ENCODE results near the gene ACACA.
A peak's percentile ranks its signal among the peaks of the same experiment; 100 is the strongest.

Gene ACACA

DNA sequence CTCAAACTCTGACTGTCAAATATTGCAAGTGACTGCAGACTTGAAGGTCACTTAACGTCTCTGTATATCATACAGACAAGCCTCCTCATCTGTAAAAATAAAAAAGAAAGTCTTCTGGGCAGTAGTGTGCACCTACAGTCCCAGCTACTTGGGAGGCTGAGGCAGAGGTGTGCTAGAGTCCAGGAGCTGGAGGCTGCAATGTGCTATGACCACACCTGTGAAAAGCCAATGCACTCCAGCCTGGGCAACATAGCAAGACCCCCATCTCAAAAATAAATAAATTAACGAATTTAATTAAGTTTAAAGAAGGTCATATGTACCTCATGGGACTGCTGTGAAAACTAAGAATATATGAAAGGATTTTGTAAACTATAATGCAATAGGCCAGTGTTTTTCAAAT lies 65.8 kb downstream of the ACACA start:
- no peak for DNase-seq

DNA sequence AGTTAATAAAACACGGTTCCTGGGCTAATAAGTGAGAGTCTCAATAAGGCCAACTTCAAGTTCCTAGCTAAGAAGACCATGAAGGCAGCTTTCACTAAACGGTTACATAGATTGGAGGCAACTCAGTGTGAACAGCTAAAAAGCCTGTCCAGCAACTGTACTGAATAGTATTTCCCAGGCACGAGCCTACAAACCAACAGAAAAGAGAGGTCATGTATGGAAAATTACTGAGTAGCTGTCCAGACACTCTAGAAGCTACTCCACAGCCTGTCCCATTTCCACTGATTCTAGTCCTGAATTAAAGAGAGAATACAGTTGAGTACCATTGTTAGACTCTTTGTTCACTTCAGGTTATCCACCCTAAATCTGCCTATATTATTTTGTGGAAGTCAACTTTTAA lies 67.3 kb downstream of the ACACA start:
- no peak for DNase-seq

DNA sequence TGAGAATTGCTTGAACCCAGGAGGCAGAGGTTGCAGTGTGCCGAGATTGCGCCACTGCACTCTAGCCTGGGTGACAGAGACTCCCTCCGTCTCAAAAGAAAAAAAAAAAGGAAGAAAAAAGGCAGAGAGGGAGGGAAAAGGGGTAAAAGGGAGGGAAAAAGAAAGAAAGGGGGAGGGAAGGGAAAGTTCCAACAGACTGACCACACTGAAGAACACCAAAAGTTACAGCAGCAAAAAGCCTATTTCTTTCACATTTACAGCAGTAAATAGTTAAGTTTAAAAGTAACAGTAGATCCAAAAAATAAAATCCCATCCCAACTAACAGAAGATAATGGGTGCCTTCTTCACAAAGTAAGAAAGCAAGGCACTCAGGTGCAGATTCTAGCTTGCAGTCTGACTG lies 67.8 kb downstream of the ACACA start:
- no peak for DNase-seq

DNA sequence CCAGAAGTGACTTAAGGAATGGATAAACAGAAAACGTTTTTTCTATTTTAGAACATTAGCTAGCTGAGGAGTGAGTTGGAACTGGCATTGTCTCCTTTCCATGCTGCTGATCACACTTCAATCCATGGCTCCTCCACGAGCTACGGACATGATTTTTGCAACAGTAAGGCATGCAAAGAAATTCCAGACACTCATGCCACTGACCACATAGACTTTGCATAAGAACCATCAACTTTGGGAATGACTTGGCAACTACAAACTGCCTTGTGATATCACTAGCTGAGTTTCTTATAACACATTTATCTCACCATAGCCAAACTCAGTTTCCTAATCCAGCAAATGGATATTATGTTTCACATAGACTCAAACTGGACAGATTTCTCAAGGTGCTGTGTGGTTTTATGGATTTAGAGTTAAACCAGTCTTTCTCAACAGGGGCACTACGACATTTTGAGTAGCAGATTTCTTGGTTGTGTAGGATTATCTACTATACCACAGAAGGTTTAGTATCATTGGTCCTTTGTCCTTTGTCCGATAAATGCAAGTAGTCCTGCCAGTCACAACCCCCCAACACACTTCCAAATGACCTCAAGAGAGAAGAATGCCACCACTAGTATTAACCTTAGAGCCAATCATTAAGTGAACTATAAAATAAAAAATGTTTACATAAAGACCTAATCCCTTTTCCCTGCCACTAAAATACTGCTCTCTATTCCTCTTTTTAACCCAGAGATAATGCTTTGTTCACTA lies 79.1 kb downstream of the ACACA start:
- no peak for DNase-seq

DNA sequence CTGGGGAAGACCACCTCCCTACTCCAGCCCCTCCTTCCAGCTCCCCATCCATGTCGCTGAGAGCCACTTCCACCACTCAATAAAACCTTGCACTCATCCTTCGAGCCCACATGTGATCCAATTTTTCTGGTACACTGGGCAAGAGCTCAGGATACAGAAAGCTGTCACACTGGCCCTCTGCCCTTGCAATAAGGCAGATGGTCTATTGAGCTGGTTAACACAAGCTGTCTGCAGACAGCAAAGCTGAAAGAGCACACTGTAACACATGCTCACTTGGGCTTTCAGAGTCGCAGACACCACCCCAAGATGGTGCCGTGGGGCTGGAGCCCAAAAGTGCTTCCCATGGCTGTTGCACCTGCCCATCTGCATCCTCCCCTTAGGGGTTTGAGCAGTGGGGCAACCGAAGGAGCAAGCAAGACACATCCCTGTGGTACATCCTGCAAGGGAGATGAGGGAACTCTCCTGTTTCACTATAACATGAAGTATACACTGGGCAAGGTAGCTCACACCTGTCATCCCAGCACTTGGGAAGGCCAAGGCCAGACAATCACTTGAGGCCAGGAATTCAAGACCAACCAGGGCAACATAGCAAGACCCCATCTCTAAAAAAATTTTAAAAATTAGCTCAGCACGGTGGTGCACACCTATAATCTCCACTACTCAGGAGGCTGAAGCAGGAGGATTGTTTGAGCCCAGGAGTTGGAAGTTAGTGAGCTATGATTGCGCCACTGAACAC lies 83.6 kb downstream of the ACACA start:
- DNase-seq: no peak

DNA sequence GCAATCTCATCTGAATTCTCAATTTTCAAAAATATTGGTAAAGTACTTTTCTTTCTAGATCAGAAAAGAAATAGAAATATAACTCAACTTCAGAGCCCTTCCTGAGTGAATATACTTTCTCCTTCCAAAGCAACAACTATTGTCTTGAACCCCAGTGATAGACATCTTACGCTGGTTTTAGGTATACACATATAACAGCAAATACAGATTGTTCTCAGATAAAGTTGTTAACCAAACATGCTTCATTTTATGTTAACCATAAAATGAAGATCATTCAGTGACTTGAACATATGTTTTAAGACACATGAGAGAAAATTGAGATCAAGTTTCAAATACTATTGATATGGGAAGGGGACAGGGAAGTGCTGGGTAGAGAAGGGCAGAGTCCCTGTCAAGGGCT lies 84.5 kb downstream of the ACACA start:
- DNase-seq: no peak

DNA sequence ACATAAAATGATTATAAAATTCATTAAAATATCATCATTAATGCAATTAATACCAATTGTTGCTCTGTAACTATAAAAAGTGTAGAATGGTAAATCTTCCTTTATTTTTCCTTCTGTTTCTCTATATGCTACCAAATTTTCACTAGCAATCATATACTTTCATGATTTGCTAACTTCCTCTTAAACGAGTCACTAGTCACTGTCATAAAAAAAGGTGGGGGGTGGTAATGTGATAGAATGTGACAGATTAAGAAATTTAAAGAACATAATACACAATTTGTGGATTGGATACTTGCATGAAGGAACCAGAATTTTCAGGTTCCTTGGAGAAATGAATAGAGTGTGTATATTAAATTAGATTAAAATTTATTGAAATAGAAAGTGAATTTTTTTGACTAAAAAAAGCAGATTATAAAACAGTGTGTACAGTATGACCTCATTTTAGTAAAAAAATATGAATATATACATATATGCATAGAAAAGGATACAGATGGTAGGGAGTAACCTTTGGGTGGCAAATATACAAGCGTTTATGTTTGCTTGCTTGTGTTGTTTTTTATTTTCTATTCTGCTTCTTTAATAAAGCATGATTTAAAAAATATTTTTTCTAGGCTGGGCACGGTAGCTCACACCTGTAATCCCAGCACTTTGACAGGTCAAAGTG lies 87.6 kb downstream of the ACACA start:
- peak; percentile 71 for DNase-seq

DNA sequence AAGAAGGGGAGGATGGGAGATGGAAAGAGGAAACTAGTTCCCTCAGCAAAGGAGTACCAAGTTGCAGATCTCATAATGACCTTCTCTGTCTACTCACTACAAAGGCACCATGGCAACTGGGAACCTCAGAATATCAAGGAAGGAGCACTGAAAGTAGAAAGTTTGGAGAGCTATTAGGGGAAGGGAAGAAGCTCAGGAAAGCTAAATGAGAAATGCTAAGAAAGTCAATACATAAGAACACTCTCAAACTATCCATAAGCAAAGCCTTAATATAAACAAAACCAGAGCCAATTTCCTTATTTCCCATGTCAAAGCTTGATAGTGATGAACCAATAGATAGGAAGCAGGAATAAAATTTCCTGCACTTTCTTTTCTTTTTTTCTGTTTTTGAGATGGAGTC lies 88.8 kb downstream of the ACACA start:
- peak; percentile 17 for DNase-seq

DNA sequence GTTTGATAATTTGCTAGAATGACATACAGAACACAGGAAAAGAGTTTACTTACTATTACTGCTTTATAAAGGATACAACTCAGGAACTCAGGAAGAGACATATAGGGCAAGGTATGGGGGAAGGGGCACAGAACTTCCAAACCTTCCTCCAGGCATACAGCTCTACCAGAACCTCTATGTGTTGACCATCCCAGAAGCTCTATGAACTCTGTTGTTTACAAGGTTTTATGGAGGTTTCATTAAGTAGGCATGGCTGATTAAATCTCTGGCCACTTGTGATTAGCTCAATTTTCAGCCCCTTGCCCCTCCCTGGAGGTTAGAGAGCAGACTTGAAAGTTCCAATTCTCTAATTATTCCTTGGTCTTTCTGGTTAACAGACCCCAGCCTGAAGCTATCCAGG lies 91.0 kb downstream of the ACACA start:
- DNase-seq: no peak

DNA sequence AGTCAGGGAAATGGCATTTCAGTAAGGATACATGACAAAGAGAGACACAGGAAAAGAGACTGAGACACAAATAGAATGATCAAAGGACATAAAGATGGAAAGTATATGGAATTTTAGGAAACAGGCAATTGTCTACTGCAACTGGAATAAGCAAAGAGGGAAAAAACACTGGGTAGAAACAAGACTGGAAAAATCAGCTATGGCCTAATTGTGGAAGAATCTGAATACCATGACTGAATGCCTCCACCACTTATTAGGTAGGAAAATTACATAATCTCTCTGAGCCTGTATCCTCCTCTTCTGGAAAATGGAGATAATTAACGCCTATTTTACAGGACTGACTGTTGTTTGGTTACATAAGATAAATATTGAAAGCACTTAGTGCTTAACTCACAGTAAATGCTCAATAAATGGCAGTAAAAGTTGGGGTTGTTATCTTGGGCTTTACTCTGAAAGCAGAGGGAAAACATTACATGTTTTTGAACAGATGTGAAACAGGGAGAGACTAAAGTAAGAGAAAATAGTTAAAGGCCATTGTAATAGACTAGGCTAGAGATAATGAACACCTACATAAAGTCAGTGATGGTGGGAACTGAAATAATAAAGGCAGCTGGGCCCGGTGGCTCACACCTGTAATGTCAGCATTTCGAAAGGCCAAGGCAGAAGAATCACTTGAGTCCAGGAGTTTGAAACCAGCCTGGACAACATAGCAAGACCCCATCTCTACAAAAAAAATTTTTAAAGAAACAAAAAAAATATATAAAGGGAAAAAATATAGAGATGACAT lies 94.3 kb downstream of the ACACA start:
- DNase-seq: no peak

DNA sequence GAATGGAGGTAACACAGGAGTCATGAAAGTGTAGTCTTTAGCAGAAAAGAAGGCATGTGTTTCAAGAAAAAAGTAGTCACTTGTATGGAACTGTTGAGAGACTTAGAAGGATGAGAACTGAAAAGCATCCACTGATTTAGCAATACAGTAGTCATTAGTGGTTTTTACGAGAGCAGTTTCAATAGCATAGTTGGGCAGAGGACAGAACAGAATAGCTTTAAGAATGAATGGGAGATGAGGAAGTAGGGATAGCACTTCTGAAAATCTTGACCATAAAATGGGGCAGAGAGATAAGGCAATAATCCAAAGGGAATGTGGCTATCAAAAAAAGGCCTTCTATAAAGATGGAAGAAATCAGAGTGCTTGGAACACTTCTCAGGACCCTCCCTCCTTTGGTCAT lies 95.7 kb downstream of the ACACA start:
- DNase-seq: peak; percentile 3

DNA sequence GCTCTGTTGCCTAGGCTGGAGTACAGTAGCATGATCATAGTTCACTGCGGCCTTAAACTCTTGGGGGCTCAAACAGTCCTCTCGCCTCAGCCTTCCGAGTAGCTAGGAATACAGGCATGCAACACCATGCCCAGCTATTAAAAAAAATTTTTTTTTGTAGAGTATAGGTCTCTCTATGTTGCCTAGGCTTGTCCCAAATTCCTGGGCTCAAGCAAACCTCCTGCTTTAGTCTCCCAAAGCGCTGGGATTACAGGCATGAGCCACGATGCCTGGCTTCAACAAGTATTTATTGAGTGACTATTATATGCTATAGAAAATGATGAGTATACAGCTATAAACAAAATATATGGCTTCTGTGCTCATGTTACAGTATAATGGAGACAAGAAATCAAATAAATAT lies 97.6 kb downstream of the ACACA start:
- no peak for DNase-seq

DNA sequence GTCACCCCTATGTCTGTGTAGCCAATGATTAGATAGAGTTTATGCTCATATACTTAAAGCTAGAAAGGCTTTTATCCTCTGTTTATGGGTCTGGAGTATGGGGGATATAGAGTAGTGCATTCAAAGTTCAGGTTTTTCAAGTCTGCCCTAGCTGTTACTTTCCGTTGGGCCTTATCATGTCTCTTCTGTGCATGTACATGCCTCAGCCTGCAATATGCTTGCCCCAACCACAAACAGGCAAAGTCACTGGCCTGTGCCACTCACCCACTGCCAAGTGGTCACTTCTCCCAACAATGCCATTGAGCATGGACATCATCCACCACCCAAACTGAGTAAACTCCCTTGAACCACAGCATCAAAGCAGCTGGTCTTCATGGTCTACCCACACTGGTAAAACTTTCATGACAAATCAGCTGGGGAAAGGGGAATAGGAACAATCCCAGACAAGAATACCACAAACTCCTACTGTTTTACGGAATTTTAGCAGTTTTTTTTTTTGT lies 101.2 kb downstream of the ACACA start:
- no peak for DNase-seq

DNA sequence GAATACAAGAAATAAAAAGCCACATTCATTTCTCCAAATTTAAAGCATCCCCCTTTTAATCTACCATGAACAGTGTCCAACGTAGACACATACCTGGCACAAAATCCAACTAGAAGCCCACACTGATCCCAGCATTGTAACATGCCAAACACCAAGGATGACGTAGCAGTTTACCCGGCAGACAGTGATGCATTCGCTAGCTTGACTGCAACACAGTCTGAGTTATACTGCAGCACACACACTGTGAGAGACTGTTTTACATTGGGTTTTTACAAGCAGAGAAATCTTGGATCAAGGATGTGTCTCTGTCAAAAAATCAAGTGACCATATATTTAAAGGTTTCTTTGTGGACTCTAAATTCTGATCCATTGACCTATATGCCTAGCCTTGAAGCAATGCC lies 105.3 kb downstream of the ACACA start:
- no peak for DNase-seq

DNA sequence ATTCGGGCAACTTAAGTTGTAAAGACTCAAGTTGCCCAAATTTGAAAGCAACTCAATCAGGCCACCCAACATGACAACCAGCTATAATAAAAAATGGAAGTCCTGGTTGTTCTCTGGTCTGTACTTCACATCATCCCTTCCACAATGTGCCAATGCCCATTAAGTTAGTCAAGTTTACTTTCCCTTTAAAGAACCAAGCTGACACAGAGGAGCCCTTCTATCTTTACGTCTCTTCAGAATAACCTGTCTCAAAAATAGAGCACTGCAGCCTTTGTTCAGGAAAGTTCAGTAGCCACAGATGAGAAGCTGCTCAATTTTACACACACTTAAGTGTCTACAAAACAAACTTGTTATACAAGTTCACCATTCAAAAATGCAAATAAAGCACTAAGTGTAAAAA lies 106.0 kb downstream of the ACACA start:
- DNase-seq: no peak

DNA sequence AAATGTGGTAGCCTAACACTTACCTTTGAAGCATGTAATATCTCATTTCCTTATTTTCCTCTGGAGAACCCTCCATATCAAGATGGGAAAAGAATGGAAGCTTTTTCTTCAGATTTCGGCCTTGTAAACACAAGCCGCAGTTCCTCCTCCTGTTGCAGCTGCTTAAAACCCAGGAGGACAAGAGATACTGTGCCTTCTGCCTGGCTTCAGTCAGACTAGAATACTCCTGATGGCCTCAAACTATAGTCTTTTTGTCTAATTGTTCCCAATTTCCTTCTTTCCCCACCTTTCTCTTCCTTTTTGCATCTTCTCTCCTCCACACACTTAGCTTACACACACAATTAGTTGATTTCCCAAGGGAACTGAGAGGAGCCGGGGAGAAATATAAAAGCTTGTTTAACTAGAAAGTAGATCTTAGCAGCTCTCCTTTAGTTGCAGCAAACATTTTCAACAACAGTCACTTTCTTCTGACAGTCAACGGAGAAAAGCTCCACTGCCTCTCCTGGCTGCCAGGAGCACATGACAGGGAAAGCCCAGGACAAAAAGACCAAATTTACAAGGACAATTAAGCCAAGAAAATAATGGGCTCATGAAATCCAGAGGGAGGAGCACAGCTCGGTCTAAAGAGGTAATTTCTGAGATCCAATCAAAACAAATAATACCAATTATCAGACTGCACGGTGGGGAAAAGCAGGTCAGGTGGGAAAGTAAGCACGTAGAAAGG lies 107.2 kb downstream of the ACACA start:
- DNase-seq: no peak

DNA sequence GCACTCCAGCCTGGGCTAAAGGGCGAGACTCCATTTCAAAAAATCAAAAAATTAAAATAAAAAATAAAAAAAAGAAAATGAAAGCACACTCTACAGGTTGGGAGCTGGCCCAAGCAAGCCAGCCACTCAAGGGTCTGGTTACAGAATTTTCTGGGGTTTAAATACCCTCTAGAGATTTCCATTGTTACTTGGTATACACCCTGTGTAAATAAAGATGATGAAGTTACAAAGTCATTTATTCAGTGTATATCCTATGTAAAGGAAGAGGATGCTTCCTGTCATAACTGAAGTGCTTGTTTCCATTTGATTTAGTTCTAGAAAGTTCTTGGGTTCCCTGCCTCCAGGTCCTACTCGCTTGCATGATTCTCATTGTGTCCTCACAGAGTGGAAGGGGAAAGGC lies 110.7 kb downstream of the ACACA start:
- DNase-seq: no peak

DNA sequence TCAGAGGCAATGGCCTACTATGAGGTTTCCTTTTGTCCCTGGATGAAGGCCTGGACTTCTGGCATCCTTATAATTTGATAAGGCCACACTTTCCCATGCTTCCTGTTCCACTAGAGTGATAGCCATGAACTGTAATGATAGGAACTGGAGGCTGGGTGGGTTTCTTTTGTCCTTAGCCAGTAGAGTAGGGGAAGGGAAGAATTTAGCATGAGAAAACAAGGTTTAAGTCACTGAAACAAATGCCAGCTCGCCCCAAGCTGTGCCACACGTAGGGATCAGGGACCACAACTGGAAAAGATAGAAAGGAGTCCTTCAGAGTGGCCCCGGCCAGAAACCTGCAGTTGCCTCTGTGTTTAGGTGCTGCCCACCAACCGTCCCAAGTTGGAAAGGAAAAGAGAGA lies 111.7 kb downstream of the ACACA start:
- no peak for DNase-seq

DNA sequence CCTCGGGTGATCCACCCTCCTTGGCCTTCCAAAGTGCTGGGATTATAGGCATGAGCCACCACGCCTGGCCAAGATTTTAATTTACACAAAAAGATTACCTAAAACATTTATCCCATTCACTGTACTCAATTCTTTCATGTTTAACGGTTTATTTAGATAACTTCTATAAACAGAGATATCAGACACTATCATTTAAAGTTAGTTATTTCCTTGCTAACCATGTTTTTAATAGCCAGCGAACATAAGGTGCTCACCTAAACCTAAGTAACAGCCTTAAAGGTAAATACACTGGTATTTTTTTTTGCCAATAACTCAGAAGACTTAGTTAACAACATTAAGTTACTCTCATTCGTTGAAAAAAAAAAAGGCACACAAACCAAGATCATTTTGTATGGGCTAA lies 112.9 kb downstream of the ACACA start:
- no peak for DNase-seq

DNA sequence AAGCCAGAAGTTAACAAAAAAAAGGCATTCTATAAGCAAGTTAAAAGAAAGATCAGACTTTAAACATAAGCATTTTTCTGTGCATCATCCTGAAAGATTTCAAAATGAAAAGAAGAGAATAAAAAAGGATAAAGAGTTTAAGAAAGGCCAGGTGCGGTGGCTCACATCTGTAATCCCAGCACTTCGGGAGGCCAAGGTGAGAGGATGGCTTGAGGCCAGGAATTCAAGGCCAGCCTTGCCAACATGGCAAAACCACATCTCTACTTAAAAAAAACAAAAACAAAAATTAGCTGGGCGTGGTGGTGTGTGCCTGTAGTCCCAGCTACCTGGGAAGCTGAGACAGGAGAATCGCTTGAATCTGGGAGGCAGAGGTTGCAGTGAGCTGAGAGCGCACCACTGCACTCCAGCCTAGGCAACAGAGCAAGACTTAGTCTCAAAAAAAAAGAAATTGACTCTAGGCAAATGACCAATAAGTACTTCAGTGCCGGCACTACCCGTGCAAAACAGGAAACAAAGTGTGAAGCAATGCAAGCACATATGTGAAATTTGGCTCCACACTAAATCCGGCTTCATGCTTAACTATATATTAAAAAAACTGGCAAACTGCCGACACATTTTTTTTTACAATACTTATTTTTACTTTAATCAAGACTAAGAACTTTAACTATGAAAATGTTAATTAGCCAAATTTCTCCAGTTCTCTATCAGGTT lies 114.1 kb downstream of the ACACA start:
- peak; percentile 72 for DNase-seq

DNA sequence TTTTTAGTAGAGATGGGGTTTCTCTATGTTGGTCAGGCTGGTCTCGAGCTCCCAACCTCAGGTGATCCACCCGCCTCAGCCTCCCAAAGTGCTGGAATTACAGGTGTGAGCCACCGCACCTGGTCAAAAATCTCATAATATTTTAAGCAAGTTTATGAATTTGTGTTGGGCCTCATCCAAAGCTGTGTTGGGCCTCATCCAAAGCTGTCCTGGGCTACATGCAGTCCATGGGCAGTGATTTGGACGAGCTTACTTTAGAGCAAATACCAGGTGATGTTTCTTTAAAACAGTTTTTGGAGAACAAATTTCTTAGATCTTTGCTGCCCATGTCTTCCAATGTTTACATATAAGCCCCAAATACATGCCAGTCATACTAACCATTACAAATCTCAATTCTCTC lies 115.3 kb downstream of the ACACA start:
- no peak for DNase-seq

DNA sequence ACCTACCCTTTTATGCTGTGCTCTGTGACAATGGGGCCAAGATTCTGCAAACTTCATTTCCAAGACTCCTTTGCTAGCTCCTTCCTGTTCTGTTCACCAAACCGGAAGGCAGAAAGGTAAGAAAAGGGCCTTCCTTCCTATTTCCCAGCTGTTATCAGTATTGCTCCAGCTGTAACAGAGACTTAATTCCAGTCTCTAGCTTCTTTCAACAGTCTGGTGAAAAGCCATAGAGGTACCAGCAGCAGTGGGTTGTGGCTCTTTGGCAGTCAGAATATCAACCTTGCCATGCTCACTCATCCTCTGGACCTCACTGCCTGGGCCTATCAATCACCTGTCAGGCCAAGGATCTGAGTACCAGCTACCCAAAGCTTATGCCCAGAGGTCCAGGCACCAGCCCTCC lies 120.2 kb downstream of the ACACA start:
- no peak for DNase-seq

Data from inflammatory macrophage treated with lipopolysaccharide for 4 hours (primary cell).